Choroid plexus epithelial cell (primary cell): ENCODE data around the gene CAPN5.

Experiments used
- DNase-seq: peaks from one replicate; pipeline ENCODE4 v3.0.0-alpha.2; 2010; ENCODE audit warnings: low read depth
- H3K4me3 ChIP-seq: 2 replicates; pipeline ENCODE4 v1.5.1; 2011; ENCODE audit warnings: low read depth, mild to moderate bottlenecking, control low read depth, low read length, moderate library complexity
- TF ChIP-seq, protein P1 (sequence below): conservative IDR thresholded peaks from 2 replicates; pipeline ENCODE4 v1.5.1; 2011; ENCODE audit warnings: low read depth, mild to moderate bottlenecking, control low read depth, inconsistent platforms, low read length, moderate library complexity

CAPN5 gene

DNA sequence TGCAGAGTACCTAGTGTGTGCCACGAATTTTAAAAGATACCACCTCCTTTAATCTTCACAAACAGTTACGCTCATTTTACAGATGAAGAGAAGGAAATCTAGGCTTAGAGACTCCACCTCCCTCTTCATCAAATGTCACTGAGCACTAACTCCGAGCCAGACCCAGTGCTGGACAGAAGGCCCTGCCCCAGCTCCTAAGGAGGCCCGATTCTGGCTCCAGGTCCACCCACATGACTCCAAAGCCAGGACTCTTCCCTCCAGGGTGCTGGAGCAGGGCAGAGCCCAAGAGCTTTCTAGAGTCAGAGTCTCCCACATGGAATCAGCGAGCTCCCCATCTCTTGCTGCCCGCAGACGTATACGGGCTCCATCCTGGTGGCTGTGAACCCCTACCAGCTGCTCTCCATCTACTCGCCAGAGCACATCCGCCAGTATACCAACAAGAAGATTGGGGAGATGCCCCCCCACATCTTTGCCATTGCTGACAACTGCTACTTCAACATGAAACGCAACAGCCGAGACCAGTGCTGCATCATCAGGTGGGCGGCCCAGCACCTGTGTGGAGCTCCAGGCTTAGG, 88.9 kb downstream of the CAPN5 start:
- no peak overlapping the region for H3K4me3 ChIP-seq
- DNase-seq = no peak
- TF ChIP-seq, protein P1, sequence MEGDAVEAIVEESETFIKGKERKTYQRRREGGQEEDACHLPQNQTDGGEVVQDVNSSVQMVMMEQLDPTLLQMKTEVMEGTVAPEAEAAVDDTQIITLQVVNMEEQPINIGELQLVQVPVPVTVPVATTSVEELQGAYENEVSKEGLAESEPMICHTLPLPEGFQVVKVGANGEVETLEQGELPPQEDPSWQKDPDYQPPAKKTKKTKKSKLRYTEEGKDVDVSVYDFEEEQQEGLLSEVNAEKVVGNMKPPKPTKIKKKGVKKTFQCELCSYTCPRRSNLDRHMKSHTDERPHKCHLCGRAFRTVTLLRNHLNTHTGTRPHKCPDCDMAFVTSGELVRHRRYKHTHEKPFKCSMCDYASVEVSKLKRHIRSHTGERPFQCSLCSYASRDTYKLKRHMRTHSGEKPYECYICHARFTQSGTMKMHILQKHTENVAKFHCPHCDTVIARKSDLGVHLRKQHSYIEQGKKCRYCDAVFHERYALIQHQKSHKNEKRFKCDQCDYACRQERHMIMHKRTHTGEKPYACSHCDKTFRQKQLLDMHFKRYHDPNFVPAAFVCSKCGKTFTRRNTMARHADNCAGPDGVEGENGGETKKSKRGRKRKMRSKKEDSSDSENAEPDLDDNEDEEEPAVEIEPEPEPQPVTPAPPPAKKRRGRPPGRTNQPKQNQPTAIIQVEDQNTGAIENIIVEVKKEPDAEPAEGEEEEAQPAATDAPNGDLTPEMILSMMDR = no peak

DNA sequence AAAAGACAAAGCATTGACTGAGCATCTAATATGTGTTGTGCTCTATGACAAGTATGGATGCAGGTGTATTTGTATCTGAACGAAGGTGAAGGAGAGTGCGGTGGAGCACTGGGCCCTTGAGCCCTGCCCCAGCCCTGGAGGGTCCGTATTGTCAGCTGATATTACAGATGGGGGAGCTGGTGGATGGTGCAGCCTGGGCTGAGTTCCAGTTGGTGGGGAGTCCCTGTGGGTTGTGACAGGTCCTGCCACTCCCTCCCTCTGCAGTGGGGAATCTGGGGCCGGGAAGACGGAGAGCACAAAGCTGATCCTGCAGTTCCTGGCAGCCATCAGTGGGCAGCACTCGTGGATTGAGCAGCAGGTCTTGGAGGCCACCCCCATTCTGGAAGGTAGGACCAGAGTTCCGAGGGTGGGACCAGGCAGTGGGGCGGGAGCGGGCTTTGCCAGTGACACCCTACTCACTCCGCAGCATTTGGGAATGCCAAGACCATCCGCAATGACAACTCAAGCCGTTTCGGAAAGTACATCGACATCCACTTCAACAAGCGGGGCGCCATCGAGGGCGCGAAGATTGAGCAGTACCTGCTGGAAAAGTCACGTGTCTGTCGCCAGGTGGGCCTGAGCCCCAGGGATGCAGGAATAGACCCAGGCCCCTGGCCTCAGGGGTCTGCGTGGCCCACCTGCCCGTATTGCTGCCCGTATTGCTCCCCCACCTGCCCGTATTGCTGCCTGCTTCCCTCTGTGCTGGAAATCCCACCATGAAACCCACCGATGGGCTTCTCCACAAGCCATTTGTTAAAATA, 89.8 kb downstream of the CAPN5 start:
- TF ChIP-seq, protein P1 = no peak
- DNase-seq = no peak
- H3K4me3 ChIP-seq = no peak overlapping the region

DNA sequence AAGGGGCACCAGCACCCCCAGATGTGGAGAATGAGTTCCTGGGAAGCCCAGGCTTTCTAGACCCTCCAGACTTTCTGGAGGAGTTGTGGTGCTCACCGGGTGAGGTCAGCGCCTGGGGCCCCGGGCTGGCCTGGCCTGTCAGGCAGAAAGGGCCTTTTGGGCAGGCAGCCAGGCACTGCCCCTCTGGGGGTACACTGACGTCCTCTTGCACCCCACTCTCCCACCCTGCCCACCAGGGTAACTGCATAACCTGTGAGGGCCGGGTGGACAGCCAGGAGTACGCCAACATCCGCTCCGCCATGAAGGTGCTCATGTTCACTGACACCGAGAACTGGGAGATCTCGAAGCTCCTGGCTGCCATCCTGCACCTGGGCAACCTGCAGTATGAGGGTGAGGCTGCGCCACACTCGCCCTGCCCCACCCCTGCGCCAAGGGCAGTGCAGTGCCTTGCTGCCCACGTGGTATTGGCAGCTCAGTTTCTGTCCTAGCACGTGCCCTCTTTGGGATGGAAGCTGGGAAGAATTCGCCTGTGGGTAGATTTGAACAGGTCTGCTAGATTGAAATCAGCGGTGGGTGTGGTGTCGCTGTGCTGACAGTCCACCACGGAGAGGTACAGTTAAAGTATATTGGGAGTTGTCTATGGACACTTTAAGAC, 91.4 kb downstream of the CAPN5 start:
- no peak overlapping the region for H3K4me3 ChIP-seq
- no peak for DNase-seq
- TF ChIP-seq, protein P1 = no peak

DNA sequence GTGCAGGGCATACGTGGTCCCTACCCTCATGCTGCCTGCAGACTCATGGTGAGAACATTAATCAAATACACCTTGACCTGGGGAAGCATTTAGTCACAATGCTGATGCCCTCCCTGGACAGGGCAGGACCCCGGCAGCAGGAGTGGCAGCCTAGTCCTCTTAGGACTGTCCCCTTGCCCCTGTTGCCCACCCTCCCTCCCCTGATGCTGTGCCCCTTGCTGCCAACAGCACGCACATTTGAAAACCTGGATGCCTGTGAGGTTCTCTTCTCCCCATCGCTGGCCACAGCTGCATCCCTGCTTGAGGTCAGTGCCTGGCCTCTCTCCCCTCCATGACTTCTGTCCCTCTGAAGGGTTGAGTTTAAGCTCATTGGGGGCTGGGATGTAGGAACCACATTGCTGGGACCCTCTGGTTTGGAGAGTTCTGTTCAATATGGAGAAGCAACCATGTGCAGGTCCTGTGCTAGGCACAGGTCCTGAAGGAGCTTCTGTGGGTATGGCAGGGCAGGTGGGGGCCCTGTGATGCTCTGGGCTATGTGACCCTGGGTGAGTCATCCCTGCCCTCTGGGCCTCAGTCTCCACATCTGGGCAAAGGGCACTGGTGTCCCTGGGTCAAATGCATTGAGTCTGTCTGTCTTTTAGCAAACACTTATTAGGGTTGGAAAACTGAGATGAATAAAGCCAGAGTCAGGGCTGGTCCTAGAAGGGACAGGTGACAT, 92.6 kb downstream of the CAPN5 start:
- H3K4me3 ChIP-seq = no peak overlapping the region
- TF ChIP-seq, protein P1 = no peak
- no peak for DNase-seq

DNA sequence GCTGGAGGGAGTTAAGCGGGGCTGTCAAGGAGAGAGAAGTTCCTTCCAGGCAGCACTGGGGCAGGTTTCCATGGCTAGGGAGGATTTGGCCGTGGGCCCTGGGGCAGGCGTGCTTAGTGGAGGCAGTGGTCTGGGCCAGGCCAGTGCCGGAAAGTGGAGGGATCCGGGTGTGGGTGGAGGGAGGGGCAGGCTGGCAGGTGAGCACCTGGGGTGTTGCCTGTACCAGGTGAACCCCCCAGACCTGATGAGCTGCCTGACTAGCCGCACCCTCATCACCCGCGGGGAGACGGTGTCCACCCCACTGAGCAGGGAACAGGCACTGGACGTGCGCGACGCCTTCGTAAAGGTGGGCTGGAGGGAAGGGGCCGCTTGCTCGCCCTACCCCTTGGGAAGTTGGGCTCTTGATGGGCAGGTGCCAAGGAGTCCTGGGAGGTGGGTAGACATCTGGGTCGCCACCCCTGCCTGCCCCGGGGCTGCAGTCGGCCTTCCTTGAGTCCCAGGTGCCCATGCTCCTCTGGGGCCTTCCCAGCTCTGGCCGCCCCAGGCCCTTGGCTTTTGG, 93.2 kb downstream of the CAPN5 start:
- TF ChIP-seq, protein P1 = no peak
- H3K4me3 ChIP-seq = no peak overlapping the region
- DNase-seq = no peak

DNA sequence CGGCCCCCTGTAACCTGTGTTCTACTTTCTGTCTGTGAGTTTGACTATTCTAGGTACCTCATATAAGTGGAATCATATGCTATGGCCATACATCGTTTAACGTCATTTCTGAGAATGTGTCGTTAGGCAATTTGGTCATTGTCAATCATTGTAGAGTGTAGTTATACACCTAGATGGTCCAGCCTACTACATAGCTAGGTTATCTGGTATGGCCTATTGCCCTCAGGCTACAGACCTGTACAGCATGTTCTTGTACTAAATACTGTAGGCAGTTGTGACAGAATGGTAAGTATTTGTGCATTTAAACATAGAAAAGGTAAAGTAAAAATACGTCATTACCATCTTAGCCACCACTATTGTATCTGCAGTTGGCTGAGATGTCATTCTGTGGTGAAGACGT, 96.5 kb downstream of the CAPN5 start:
- H3K4me3 ChIP-seq = no peak overlapping the region
- DNase-seq = no peak
- TF ChIP-seq, protein P1 = no peak
